Activated CD4-positive, CD25-positive, alpha-beta regulatory T cell treated with anti-CD3 and anti-CD28 coated beads, Interleukin-2, amount 50 U/mL, for 24 hours (primary cell): ENCODE results near the gene MTCL3.
"Not testable (repeated sequence)": the region's sequence is repeated elsewhere in the genome, so short reads cannot be mapped to it uniquely, and the experiment has no call there.

ENCODE experiments used
- ATAC-seq, 2 donors: fragments of 150-1000 bp; cut with Tn5 transposase; one replicate each; pipeline ENCODE4 v1.10.0; 2021; ENCODE audit warnings: mild to moderate bottlenecking in 1 of 2, moderate library complexity in 1 of 2

The MTCL3 gene

DNA sequence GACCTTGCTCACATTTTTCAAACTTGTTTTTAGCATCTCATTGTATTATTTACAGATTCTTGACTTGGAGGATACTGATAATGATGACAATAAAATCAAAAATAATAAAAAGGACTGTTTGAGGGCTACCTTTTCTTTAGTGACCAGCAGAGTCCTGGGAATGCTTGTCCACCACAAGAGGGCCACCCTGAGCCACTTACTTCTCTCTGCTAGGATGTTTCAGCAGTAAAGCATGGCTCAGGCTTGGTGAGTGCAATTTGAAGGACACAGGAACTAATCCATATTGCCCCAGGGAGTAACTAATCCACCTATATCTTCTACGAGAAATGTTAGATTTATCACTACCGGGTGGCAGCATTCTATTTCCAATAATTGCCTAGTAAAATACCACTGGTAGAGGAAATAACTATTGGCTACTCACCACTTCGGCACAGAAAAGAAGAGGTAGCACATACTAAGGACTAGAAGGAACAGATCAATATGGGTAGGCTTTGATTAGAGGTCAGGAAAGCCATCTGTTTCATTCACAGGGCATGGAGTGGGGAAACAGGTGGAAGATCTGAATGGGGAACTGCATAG lies 54.2 kb downstream of the MTCL3 start:
- ATAC-seq = peak; percentile 76 to 79

DNA sequence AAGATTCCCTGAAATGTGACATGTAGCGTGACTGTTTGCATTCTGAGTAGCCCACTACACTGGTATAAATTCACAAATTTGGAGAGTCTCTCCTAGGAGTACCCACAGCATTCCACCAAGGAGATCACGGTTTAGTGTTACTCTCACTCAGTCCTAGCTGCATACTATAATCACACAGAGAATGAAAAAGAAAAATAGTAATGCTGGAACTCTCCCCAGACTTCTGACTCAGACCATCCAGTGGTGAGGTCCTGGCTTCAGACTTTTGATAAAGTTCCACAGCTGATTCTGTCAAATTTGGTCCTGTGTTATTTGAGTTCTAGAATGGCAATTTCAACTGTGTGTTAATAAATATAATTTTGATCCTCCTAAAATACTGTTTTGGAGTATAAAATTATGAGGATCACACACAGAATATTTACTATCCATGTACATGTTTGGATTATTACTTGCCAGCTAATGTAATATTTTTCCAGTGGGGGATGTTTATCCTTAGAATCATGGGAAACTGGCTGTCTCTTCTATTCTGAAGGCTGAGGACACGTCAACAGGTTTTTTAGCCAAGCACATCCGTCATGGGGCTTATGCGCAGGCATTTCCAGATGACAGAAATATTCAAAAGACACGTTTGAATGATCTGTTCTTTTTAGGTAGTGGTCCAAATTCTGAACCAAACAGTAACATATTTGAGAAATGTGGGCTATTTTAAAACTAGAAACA lies 54.8 kb downstream of the MTCL3 start:
- no peak for ATAC-seq

GRCh38 chr6:127463056-127463455 lies 56.1 kb downstream of the MTCL3 start:
- no peak for ATAC-seq

DNA sequence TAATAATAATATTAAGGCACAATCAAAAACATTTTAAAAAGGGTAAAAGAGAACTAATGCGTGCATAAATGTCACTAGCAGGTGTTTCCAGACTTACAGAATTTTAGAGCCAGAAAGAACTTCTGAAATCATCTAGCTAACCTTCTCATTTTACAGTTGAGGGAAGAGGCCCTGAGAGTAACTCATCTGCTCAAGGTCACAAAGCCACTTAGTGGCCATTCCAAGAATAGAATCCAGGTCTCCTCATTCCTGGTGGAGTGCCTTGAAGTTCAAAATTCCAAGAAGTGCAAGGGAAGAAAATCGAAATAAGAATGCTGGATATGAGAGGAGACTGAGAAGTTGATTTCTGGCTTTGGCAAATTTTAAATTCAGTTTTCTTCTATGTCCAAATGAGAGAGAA lies 56.8 kb downstream of the MTCL3 start:
- no peak for ATAC-seq

GRCh38 chr6:127460465-127460864 lies 58.7 kb downstream of the MTCL3 start:
- ATAC-seq = no peak

GRCh38 chr6:127459231-127459641 lies 59.9 kb downstream of the MTCL3 start, which contains the start of gene KIAA0408:
Gene KIAA0408, minus strand, starts transcription at chr6:127459389. Its CDS starts 5,408 bp downstream, at chr6:127453981.
- no peak for ATAC-seq

DNA sequence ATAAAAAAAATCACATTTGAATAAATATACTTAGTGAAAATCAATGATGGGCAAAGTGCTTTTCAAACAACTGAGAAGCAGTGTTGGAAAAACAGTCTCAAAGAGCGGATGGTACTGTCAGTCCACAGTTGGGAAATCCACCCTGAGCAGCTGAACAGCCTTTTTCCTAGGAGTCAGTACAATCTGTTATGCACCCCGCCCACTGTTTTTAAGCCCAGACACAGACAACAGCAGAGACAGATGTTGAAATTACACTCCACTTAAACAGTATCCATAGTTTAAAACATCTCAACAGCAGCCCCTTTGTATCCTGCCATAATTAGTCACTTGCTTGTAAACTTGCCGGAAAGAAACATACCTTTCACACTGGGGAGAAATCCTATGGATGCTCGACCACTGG lies 60.3 kb downstream of the MTCL3 start:
- no peak for ATAC-seq

DNA sequence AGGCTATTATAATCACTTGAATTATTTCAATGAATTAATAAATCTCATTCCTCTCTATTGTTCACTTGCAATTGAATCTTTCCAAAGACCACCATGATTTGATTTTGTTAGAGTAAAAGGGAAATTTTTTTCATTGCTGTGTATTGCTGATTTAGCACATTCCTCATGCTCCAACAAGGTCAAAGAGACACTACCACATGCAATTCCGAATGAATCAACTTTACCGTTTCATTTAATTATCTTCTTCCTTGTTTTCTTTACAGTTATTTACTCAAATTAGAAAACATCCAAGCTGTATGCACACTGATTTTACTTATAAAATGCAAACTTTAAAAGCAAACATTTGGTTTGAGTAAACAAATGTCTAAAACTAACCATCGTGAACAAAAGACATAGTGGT lies 60.9 kb downstream of the MTCL3 start:
- ATAC-seq = no peak

- ATAC-seq = no peak
These were observed 61.6 kb downstream of the MTCL3 start for GRCh38 chr6:127457456-127458064.

DNA sequence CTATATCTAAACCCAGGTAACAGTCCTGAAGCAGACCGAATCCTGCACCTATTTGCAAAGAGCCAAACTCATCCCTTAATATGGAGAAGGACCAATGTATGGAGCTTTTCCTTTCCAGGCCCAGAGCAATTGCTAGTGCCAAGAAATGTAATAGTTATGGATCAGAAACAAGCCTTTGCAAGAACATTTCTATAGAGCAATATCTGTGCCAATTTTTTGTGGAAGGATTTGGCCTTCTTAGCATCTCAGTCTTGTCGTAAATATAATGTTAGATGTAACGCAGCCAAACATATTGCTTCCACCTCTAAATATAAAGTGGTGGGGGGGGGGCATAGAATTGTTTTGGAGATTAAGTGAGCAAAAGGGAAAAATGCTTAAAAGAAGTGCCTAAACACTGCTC lies 62.7 kb downstream of the MTCL3 start:
- no peak for ATAC-seq

DNA sequence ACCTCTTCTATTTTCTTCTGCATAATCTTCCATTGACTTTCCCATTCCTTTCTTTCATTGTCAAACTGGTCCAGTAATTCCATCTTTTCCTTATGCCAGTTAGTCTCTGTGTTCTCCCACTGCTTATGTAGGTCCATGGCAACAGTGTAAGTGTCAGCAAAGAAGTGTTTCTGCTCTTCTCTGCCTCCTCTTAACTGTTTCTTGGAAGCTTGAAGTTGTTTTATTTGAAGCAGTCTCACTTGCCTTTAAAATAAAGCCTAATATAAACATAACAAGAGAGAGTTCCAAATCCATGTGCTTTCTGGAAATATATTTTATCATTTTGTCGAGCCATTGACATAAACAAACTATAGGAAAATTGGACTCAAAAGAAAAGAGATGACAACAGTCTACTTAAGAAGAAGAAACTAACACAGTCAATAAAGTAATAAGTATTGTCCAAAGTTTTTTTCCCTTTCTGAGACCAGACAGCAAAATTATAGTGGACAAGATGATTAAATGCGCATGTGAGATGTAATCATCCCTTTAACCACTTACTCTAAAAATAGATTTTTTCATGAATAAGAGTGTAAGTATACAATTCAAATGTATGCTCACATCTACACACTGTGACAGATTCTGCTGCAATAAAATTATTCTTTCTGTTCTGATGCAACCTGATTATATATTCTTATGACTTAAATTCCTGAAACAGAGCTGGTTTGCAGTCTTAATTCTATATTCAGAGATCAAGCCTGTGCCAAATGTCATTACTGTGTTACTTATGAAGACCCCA lies 65.1 kb downstream of the MTCL3 start:
- no peak for ATAC-seq

GRCh38 chr6:127452803-127453202 lies 66.3 kb downstream of the MTCL3 start:
- ATAC-seq = no peak

DNA sequence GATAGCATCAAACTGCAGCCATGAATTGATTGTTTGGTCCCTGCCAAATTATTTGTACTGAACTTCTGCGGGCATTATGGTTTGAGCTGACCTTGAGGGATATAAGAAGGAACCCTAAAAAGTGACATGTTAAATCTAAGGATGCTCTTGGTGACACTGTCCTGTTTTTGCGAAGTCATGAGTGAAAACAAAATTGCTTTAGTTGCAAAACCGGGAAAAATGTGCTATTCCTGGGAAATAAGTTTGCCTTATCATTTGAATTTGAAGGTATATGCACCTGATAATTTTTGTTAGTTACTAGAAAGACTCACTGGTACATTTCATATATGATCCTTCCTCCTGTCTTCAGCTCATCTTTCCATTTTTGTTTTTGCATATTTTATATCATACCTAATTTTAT lies 67.7 kb downstream of the MTCL3 start:
- ATAC-seq = no peak

- ATAC-seq = no peak
These were observed 71.4 kb downstream of the MTCL3 start for GRCh38 chr6:127447780-127448179.

DNA sequence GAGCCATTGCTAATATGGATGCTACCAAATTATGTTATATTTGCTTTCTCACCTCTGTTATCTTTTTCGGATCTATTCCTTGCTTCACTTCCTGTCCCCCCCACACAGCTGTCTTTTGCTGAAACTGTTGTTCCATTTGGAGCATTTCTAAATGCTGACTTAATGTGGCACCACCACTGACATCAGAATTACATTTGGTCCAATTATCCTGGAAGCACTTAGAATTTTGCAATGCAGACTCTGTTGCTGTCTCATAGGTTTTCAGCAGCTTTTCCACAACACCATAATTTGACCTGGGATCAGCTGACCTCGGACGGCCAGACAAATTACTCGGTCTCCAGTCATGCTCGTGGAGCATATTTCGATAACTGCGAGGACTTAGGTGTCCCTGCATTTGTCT lies 72.8 kb downstream of the MTCL3 start:
- no peak for ATAC-seq

DNA sequence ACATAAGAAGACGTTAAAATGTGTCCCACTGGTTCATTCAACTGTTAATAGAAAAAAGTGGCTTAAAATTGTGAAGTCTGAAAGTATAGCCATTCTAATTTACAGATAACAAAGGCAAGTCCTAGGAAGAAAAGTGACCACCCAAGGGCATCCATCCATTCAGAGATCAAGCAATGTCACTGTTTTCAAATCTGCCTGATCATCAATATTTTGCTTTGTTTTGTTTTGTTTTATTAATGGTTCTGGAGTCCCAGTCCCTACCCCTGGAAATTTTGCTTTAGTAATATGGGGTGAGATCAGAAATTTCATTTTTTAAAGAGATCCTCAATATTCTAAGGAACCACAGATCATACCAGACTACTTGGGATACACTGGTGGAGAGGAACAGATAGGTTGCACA lies 77.3 kb downstream of the MTCL3 start:
- no peak for ATAC-seq

DNA sequence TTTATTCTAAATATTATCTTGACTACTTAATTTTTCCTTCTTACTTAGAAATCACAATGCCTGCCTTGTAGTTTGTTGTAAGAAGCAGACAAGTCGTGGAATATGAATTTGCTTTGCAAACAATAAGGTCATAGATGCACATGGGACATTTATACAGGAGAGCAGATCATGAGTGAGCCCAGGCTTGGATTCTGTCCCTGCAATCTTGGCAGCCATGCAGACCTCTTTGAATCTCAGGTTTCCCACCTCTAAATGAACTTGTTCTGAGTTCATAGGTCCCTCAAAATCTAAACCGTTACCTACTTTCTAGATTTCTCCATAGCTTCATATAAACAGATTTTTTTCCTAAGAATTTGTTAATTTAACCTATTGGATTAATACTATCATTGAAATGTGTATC lies 79.4 kb downstream of the MTCL3 start:
- no peak for ATAC-seq

GRCh38 chr6:127436578-127437110 lies 82.5 kb downstream of the MTCL3 start:
- ATAC-seq = no peak

DNA sequence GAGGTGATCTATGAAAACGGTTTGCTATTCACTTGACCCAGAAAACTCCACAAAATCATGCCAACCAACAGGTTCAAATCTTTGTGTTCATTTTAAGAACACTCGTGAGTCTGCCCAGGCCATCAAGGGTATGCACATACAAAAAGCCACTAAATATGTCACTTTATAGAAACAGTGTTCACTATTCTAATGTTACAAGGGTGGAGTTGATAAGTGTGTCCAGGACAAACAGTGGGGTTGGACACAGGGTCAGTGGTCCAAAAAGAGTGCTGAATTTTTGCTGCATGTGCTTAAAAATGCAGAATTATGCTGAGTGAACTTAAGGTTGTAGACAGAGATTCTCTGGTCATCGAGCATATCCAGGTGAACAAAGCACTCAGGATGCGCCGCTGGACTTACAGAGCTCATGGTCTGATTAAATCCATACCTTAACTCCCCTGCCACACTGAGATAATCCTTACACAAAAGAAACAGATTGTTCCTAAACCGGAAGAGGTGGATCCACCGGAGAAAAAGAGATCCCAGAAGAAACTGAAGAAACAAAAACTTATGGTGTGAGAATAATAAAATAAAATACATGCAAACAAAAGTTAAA lies 83.4 kb downstream of the MTCL3 start:
- ATAC-seq = no peak

DNA sequence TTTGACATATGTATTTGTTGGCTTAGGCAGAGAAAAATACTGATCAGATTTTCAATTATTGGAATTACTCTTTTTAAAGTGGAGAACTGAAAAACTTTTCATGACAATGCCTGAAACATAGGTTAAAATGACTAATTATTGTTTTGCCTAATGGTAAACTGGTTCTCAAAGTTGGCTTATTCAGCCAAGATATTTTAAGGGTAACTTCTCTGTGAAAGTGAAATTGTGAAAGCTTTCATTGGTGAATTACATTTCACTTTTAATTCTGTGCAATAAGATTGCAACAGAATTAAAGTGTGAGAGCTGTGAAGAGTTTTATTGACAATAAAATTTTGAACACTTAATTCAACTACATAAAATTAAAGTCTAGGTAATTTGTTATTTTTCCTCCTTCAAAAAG lies 84.5 kb downstream of the MTCL3 start:
- ATAC-seq = peak in 1 of 2 donors; percentile 36

GRCh38 chr6:127428562-127428961 lies 90.6 kb downstream of the MTCL3 start:
- not testable (repeated sequence) for ATAC-seq

- no peak for ATAC-seq
These were observed 95.2 kb downstream of the MTCL3 start for GRCh38 chr6:127423921-127424320.
